ENCODE data around the gene PCP4L1. TPM values are rescaled to one million over a fixed set of nuclear protein-coding genes. Genes with fewer than 3 reads are reported as not detected.

The PCP4L1 gene
- total RNA-seq, 1 experiment from 2014 or later = not detected

DNA sequence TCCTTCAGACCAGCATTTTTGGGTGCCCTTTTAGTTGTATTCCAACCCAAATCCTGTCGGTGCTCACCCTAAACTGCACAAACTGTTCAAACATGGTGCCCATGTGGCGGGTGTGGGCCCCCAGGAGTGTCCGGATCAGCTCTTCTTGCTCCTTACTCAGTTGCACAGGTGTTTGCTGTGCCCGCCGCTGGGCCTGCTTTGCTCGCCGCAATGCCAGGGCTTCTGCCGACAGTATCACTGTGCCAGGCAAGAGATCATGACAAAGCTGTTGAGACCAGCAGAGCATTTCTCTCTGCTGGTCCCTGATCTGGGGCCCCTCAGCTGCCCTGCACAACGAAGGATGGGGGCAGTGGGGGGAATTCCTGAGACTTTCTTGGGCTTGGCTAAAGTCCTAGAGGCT lies 25.4 kb upstream of the PCP4L1 start:
- ChIA-PET RAD21 (ENCODE audit: low non-redundant PET in 1 of 2, low total read pairs in 2 of 2, uncharacterized antibody in 2 of 2, unreplicated experiment in 2 of 2) (no interaction called here), CTCF (interaction anchor here (1.3 kb wide), 1 partner anchor 58 kb away, joined by 5 read pairs; no protein-coding TSS in a partner anchor), POLR2A (no interaction called here)
- Histone ChIP-seq H3K9ac (ENCODE audit: low read length) (no peak overlapping the region), H4K20me1 (ENCODE audit: insufficient read depth) (no peaks in the 10 kb centered on the region), H2AFZ (ENCODE audit: low read depth, low read length, poor library complexity, severe bottlenecking) (no peak overlapping the region), H3K36me3 (ENCODE audit: control insufficient read depth in 1 of 2, insufficient read depth in 2 of 2, low read length in 2 of 2) (peaks cover 4 to 15% of the 10 kb centered on the region in 2 experiments), H3K9me2 (ENCODE audit: insufficient read depth) (no peaks in the 10 kb centered on the region), H3K79me2 (ENCODE audit: insufficient read depth, low read length) (no peaks in the 10 kb centered on the region), H3K4me3 (replicated peaks in 1 of 2; ENCODE audit: low read depth in 1 of 2, low read length in 2 of 2) (no peak overlapping the region), H3K27me3 (ENCODE audit: insufficient read depth, low read length) (no peaks in the 10 kb centered on the region), H3K27ac (ENCODE audit: low read depth, low read length) (no peak overlapping the region), H3K4me2 (ENCODE audit: low read length) (no peak overlapping the region), H3K4me1 (ENCODE audit: control insufficient read depth in 1 of 2, insufficient read depth in 2 of 2, low read length in 2 of 2) (peaks cover 0 to 3% of the 10 kb centered on the region in 2 experiments; a peak in 2 of 4 replicates), H3K9me3 (ENCODE audit: control insufficient read depth in 1 of 2, insufficient read depth in 1 of 2, low read depth in 1 of 2, low read length in 2 of 2) (no peaks in the 10 kb centered on the region)
- no TSS peak for BruUV-seq (replicated peaks)
- no peak; the same call in 1 of the 2 replicates for ATAC-seq
- no peak for DNase-seq (ENCODE audit: low read depth, low spot score)
- TF ChIP-seq EZH2 (IDR thresholded peaks at IDR 0.05) (no peak), POLR2A (IDR thresholded peaks at IDR 0.05; ENCODE audit: borderline replicate concordance, extremely low read depth, insufficient read depth, insufficient read length) (no peak), ZFX (IDR thresholded peaks at IDR 0.05) (no peak), YY1 (IDR thresholded peaks at IDR 0.05; ENCODE audit: extremely low read depth, insufficient replicate concordance, low read depth, low read length) (no peak), CEBPB (IDR thresholded peaks at IDR 0.05; ENCODE audit: low read depth) (no peak), FOSL1 (IDR thresholded peaks at IDR 0.05; ENCODE audit: low read depth) (no peak), ELF1 (IDR thresholded peaks at IDR 0.05; ENCODE audit: borderline replicate concordance, low read depth) (no peak), SIN3A (IDR thresholded peaks at IDR 0.05; ENCODE audit: low read depth) (no peak), REST (IDR thresholded peaks at IDR 0.05; ENCODE audit: low read depth) (no peak), POLR2AphosphoS5 (IDR thresholded peaks at IDR 0.05; ENCODE audit: low read depth, low read length) (no peak), ZBTB33 (IDR thresholded peaks at IDR 0.05; ENCODE audit: extremely low read depth, insufficient replicate concordance, low read length) (no peak), CTCF (IDR thresholded peaks at IDR 0.05 in 2 of 3, conservative IDR thresholded peaks at IDR 0.05 in 1 of 3; ENCODE audit: borderline replicate concordance in 1 of 3, insufficient read depth in 1 of 3, low read depth in 2 of 3, low read length in 2 of 3) (no peak)
- intact Hi-C loops (cut with micrococcal nuclease) = no loop called here

Measured in HCT116 (cell line).